ENCODE data around the gene LUZP4. TPM values are rescaled to one million over a fixed set of nuclear protein-coding genes. Genes with fewer than 3 reads are reported as not detected.

LUZP4 gene
- total and polyA plus RNA-seq, 10 of the 15 experiments (the other 5 are each of a cell fraction or from before 2014, with no cell fraction given) = not detected

GRCh38 chrX:115332832-115333231 lies 43.3 kb downstream of the LUZP4 start:
- in situ Hi-C loops (cut with MboI) = loop anchor here (5.0 to 10.0 kb wide), 2 partner anchors 232 to 314 kb away; partner anchors contain the start of gene PLS3

More at GRCh38 chrX:115332832-115333231, 43.3 kb downstream of the LUZP4 start:
- DNase-seq (ENCODE audit: low read depth, low spot score) (no peak), ATAC-seq (no peak), FAIRE-seq (no peak)
- Histone ChIP-seq H3K9ac (ENCODE audit: control insufficient read depth, insufficient read depth, low read length) (no peak overlapping the region), H3K79me2 (ENCODE audit: control insufficient read depth, insufficient read depth, low read length) (no peaks in the 10 kb centered on the region), H3K27me3 (replicated peaks in 1 of 2; ENCODE audit: control insufficient read depth in 2 of 2, insufficient read depth in 2 of 2, low read length in 1 of 2) (no peaks in the 10 kb centered on the region), H3K27ac (ENCODE audit: control insufficient read depth, insufficient read depth) (no peak overlapping the region), H3K9me3 (replicated peaks; ENCODE audit: control insufficient read depth, insufficient read depth, low read length) (no peaks in the 10 kb centered on the region), H3K4me3 (no peak overlapping the region), H4K20me1 (ENCODE audit: control insufficient read depth, insufficient read depth) (no peaks in the 10 kb centered on the region), H3K4me1 (ENCODE audit: control insufficient read depth, insufficient read depth, low read length) (no peaks in the 10 kb centered on the region), H3K4me2 (ENCODE audit: control insufficient read depth, insufficient read depth) (no peak overlapping the region), H3K36me3 (ENCODE audit: control insufficient read depth in 2 of 2, insufficient read depth in 2 of 2, low read length in 1 of 2) (no peaks in the 10 kb centered on the region), H2AFZ (ENCODE audit: control insufficient read depth, low read depth, low read length) (no peak overlapping the region)
- ChIA-PET CTCF (interaction anchor here (0.5 to 14.9 kb wide), 5 partner anchors 19 to 358 kb away, joined by 3 to 216 read pairs (median 34); partner anchors contain the start of gene PLS3), POLR2A (no interaction called here), RAD21 (ENCODE audit: unreplicated experiment) (interaction anchor here (1.2 to 9.1 kb wide), 7 partner anchors 226 to 321 kb away, joined by 3 to 79 read pairs (median 6); no protein-coding TSS in a partner anchor), SMC1A (ENCODE audit: uncharacterized antibody, unreplicated experiment) (interaction anchor here (1.1 to 8.4 kb wide), 8 partner anchors 10 to 310 kb away, joined by 3 to 135 read pairs (median 9); no protein-coding TSS in a partner anchor)
- intact Hi-C loops (cut with micrococcal nuclease; ENCODE audit: unreplicated experiment) = loop anchor here (5.0 kb wide), 2 partner anchors 359 to 614 kb away; no protein-coding TSS in a partner anchor
- 9% methylated on average over 4 of the region's 4 CpGs for WGBS (ENCODE audit: insufficient coverage, insufficient replicate concordance, low lambda C conversion rate, missing lambda C conversion rate)
- no TSS peak for BruUV-seq (replicated peaks)
- TF ChIP-seq, protein P1, sequence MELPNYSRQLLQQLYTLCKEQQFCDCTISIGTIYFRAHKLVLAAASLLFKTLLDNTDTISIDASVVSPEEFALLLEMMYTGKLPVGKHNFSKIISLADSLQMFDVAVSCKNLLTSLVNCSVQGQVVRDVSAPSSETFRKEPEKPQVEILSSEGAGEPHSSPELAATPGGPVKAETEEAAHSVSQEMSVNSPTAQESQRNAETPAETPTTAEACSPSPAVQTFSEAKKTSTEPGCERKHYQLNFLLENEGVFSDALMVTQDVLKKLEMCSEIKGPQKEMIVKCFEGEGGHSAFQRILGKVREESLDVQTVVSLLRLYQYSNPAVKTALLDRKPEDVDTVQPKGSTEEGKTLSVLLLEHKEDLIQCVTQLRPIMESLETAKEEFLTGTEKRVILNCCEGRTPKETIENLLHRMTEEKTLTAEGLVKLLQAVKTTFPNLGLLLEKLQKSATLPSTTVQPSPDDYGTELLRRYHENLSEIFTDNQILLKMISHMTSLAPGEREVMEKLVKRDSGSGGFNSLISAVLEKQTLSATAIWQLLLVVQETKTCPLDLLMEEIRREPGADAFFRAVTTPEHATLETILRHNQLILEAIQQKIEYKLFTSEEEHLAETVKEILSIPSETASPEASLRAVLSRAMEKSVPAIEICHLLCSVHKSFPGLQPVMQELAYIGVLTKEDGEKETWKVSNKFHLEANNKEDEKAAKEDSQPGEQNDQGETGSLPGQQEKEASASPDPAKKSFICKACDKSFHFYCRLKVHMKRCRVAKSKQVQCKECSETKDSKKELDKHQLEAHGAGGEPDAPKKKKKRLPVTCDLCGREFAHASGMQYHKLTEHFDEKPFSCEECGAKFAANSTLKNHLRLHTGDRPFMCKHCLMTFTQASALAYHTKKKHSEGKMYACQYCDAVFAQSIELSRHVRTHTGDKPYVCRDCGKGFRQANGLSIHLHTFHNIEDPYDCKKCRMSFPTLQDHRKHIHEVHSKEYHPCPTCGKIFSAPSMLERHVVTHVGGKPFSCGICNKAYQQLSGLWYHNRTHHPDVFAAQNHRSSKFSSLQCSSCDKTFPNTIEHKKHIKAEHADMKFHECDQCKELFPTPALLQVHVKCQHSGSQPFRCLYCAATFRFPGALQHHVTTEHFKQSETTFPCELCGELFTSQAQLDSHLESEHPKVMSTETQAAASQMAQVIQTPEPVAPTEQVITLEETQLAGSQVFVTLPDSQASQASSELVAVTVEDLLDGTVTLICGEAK (IDR thresholded peaks at IDR 0.05; ENCODE audit: borderline replicate concordance) = no peak
- TF ChIP-seq RELB (IDR thresholded peaks at IDR 0.05; ENCODE audit: low read depth) (no peak), LARP7 (IDR thresholded peaks at IDR 0.05) (no peak), SREBF1 (IDR thresholded peaks at IDR 0.05; ENCODE audit: low read length) (no peak), TCF3 (IDR thresholded peaks at IDR 0.05; ENCODE audit: borderline replicate concordance, insufficient read depth, low read depth, low read length) (no peak), EZH2 (IDR thresholded peaks at IDR 0.05; ENCODE audit: borderline replicate concordance, control insufficient read depth, low read depth, low read length) (no peak), MYC (IDR thresholded peaks at IDR 0.05; ENCODE audit: insufficient read depth, insufficient read length, insufficient replicate concordance, low read length, severe bottlenecking) (no peak), CHD1 (IDR thresholded peaks at IDR 0.05; ENCODE audit: low read depth, low read length) (no peak), NR2F1 (conservative IDR thresholded peaks at IDR 0.05) (no peak), ZNF217 (IDR thresholded peaks at IDR 0.05) (no peak), ZNF384 (IDR thresholded peaks at IDR 0.05; ENCODE audit: borderline replicate concordance, low read depth, low read length) (no peak), SP1 (IDR thresholded peaks at IDR 0.05; ENCODE audit: low read depth, low read length) (no peak)
- TF ChIP-seq, protein P2, sequence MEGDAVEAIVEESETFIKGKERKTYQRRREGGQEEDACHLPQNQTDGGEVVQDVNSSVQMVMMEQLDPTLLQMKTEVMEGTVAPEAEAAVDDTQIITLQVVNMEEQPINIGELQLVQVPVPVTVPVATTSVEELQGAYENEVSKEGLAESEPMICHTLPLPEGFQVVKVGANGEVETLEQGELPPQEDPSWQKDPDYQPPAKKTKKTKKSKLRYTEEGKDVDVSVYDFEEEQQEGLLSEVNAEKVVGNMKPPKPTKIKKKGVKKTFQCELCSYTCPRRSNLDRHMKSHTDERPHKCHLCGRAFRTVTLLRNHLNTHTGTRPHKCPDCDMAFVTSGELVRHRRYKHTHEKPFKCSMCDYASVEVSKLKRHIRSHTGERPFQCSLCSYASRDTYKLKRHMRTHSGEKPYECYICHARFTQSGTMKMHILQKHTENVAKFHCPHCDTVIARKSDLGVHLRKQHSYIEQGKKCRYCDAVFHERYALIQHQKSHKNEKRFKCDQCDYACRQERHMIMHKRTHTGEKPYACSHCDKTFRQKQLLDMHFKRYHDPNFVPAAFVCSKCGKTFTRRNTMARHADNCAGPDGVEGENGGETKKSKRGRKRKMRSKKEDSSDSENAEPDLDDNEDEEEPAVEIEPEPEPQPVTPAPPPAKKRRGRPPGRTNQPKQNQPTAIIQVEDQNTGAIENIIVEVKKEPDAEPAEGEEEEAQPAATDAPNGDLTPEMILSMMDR (IDR thresholded peaks at IDR 0.05 in 2 of 3, conservative IDR thresholded peaks at IDR 0.05 in 1 of 3; ENCODE audit: control insufficient read depth in 2 of 3, extremely low read depth in 1 of 3, insufficient read depth in 1 of 3, low read depth in 3 of 3, low read length in 3 of 3) = no peak
- TF ChIP-seq, protein P3, sequence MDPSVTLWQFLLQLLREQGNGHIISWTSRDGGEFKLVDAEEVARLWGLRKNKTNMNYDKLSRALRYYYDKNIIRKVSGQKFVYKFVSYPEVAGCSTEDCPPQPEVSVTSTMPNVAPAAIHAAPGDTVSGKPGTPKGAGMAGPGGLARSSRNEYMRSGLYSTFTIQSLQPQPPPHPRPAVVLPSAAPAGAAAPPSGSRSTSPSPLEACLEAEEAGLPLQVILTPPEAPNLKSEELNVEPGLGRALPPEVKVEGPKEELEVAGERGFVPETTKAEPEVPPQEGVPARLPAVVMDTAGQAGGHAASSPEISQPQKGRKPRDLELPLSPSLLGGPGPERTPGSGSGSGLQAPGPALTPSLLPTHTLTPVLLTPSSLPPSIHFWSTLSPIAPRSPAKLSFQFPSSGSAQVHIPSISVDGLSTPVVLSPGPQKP (IDR thresholded peaks at IDR 0.05; ENCODE audit: low read depth, low read length) = no peak
